Activated CD4-positive, alpha-beta T cell treated with anti-CD3 and anti-CD28 coated beads, Interleukin-2, amount 10 ng/mL, durations not matched to agents 7 days and 5 days (primary cell): ENCODE measurements around the gene KDM5A. TPM values are rescaled to one million over a fixed set of nuclear protein-coding genes. Genes with fewer than 3 reads are reported as not detected.
"Not testable (repeated sequence)": the region's sequence is repeated elsewhere in the genome, so short reads cannot be mapped to it uniquely, and the experiment has no call there.

ENCODE experiments used
- CTCF ChIA-PET: fragments of 350-600 bp; sonication (Branson Sonifier 250); formaldehyde crosslinking; loops from one replicate; lab custom pipeline; 2021; ENCODE audit warnings: antibody characterized with exemption; lab: Charles Lee
- POLR2A ChIA-PET: fragments of 350-600 bp; sonication (Branson Sonifier 250); formaldehyde crosslinking; loops from one replicate; lab custom pipeline; 2021; ENCODE audit warnings: antibody characterized with exemption; lab: Charles Lee
- DNase-seq: peaks from one replicate; pipeline ENCODE4 v3.0.0-alpha.2; 2020
- H3K27ac Mint-ChIP-seq: one replicate; pipeline ENCODE4 v1.8.0; 2021; ENCODE audit warnings: mild to moderate bottlenecking, moderate library complexity, mixed read lengths
- H3K27me3 Mint-ChIP-seq: one replicate; pipeline ENCODE4 v1.8.0; 2021; ENCODE audit warnings: mixed read lengths
- H3K36me3 Mint-ChIP-seq: one replicate; pipeline ENCODE4 v1.8.0; 2021; ENCODE audit warnings: low read depth, mixed read lengths
- H3K4me1 Mint-ChIP-seq: one replicate; pipeline ENCODE4 v1.8.0; 2021; ENCODE audit warnings: mixed read lengths
- H3K4me3 Mint-ChIP-seq: one replicate; pipeline ENCODE4 v1.8.0; 2021; ENCODE audit warnings: mild to moderate bottlenecking, moderate library complexity, mixed read lengths
- H3K9me3 Mint-ChIP-seq: one replicate; pipeline ENCODE4 v1.8.0; 2021; ENCODE audit warnings: mixed read lengths
- total RNA-seq, 2 experiments: library from RNA; stranded (reverse); gene quantifications; one replicate each; pipeline ENCODE4 v1.2.3, GENCODE V29; 2021

KDM5A gene
- total RNA-seq, 2 experiments from 2014 or later, result 73.4 to 92.2 TPM

GRCh38 chr12:241266-241665, 147.9 kb downstream of the KDM5A start:
- no peaks in the 10 kb centered on the region for H3K27me3 Mint-ChIP-seq
- POLR2A ChIA-PET, result no interaction called here

GRCh38 chr12:240566-240965, 148.6 kb downstream of the KDM5A start:
- H3K27ac Mint-ChIP-seq, result no peak overlapping the region
- no peak for DNase-seq
- H3K4me3 Mint-ChIP-seq, result no peak overlapping the region
- POLR2A ChIA-PET, result no interaction called here
- no peaks in the 10 kb centered on the region for H3K4me1 Mint-ChIP-seq
- no peaks in the 10 kb centered on the region for H3K27me3 Mint-ChIP-seq
- peaks cover 11% of the 10 kb centered on the region for H3K9me3 Mint-ChIP-seq
- peaks cover 2% of the 10 kb centered on the region for H3K36me3 Mint-ChIP-seq
- CTCF ChIA-PET, result interaction anchor here (1.4 kb wide), 1 partner anchor 18 kb away, joined by 3 read pairs; no protein-coding TSS in a partner anchor

More at GRCh38 chr12:241266-241665, 147.9 kb downstream of the KDM5A start:
- H3K4me1 Mint-ChIP-seq, result no peaks in the 10 kb centered on the region
- no peak overlapping the region for H3K27ac Mint-ChIP-seq
- DNase-seq, result no peak
- CTCF ChIA-PET, result no interaction called here
- H3K9me3 Mint-ChIP-seq, result peaks cover 5% of the 10 kb centered on the region
- H3K36me3 Mint-ChIP-seq, result no peaks in the 10 kb centered on the region
- no peak overlapping the region for H3K4me3 Mint-ChIP-seq

GRCh38 chr12:238736-239398, 150.3 kb downstream of the KDM5A start:
- no peaks in the 10 kb centered on the region for H3K27me3 Mint-ChIP-seq
- no peak for DNase-seq
- H3K4me3 Mint-ChIP-seq, result no peak overlapping the region
- POLR2A ChIA-PET, result no interaction called here
- CTCF ChIA-PET, result interaction anchor here (1.4 kb wide), 1 partner anchor 17 kb away, joined by 3 read pairs; no protein-coding TSS in a partner anchor
- no peak overlapping the region for H3K27ac Mint-ChIP-seq
- H3K9me3 Mint-ChIP-seq, result peaks cover 14% of the 10 kb centered on the region
- peaks cover 2% of the 10 kb centered on the region for H3K36me3 Mint-ChIP-seq
- no peaks in the 10 kb centered on the region for H3K4me1 Mint-ChIP-seq

GRCh38 chr12:238116-238515, 151.0 kb downstream of the KDM5A start:
- POLR2A ChIA-PET, result no interaction called here
- Mint-ChIP-seq H3K27me3 (no peaks in the 10 kb centered on the region), H3K4me1 (no peaks in the 10 kb centered on the region), H3K4me3 (no peak overlapping the region), H3K9me3 (peaks cover 14% of the 10 kb centered on the region), H3K36me3 (peaks cover 2% of the 10 kb centered on the region), H3K27ac (no peak overlapping the region)
- DNase-seq, result no peak
- CTCF ChIA-PET, result no interaction called here

GRCh38 chr12:237026-237815, 151.9 kb downstream of the KDM5A start:
- Mint-ChIP-seq H3K4me3 (no peak overlapping the region), H3K9me3 (peaks cover 14% of the 10 kb centered on the region), H3K27me3 (no peaks in the 10 kb centered on the region), H3K4me1 (no peaks in the 10 kb centered on the region), H3K27ac (no peak overlapping the region), H3K36me3 (peaks cover 2% of the 10 kb centered on the region)
- ChIA-PET POLR2A (no interaction called here), CTCF (no interaction called here)
- no peak for DNase-seq

GRCh38 chr12:236445-236844, 152.7 kb downstream of the KDM5A start:
- no peak for DNase-seq
- Mint-ChIP-seq H3K4me1 (no peaks in the 10 kb centered on the region), H3K4me3 (no peak overlapping the region), H3K27ac (no peak overlapping the region), H3K27me3 (no peaks in the 10 kb centered on the region), H3K36me3 (peaks cover 2% of the 10 kb centered on the region), H3K9me3 (peaks cover 14% of the 10 kb centered on the region)
- CTCF ChIA-PET, result no interaction called here
- POLR2A ChIA-PET, result no interaction called here

GRCh38 chr12:235967-236366, 153.2 kb downstream of the KDM5A start:
- CTCF ChIA-PET, H3K27ac Mint-ChIP-seq, POLR2A ChIA-PET, DNase-seq, H3K36me3 Mint-ChIP-seq, H3K4me3 Mint-ChIP-seq, H3K4me1 Mint-ChIP-seq, H3K27me3 Mint-ChIP-seq: not testable (repeated sequence)
- peaks cover 14% of the 10 kb centered on the region for H3K9me3 Mint-ChIP-seq

GRCh38 chr12:234891-235415, 154.2 kb downstream of the KDM5A start:
- no peak for DNase-seq
- H3K27me3 Mint-ChIP-seq, result no peaks in the 10 kb centered on the region
- H3K4me3 Mint-ChIP-seq, result no peak overlapping the region
- peaks cover 14% of the 10 kb centered on the region for H3K9me3 Mint-ChIP-seq
- H3K36me3 Mint-ChIP-seq, result peaks cover 2% of the 10 kb centered on the region
- no peaks in the 10 kb centered on the region for H3K4me1 Mint-ChIP-seq
- ChIA-PET POLR2A (no interaction called here), CTCF (no interaction called here)
- no peak overlapping the region for H3K27ac Mint-ChIP-seq

- H3K9me3 Mint-ChIP-seq, result peaks cover 14% of the 10 kb centered on the region
- CTCF ChIA-PET, result interaction anchor here (1.0 kb wide), 1 partner anchor 33 kb away, joined by 3 read pairs; no protein-coding TSS in a partner anchor
These were observed 155.1 kb downstream of the KDM5A start for GRCh38 chr12:234019-234418.

GRCh38 chr12:233615-233968, 155.5 kb downstream of the KDM5A start:
- peaks cover 2% of the 10 kb centered on the region for H3K36me3 Mint-ChIP-seq
- ChIA-PET CTCF (interaction anchor here (0.5 to 1.7 kb wide), 3 partner anchors 14 to 991 kb away, joined by 3 to 6 read pairs (median 3); no protein-coding TSS in a partner anchor), POLR2A (interaction anchor here (0.6 kb wide), 1 partner anchor 61 kb away, joined by 3 read pairs; no protein-coding TSS in a partner anchor)
- H3K4me3 Mint-ChIP-seq, result no peak overlapping the region
- no peak overlapping the region for H3K27ac Mint-ChIP-seq
- peaks cover 14% of the 10 kb centered on the region for H3K9me3 Mint-ChIP-seq
- H3K27me3 Mint-ChIP-seq, result no peaks in the 10 kb centered on the region
- no peaks in the 10 kb centered on the region for H3K4me1 Mint-ChIP-seq
- no peak for DNase-seq

More at GRCh38 chr12:234019-234418, 155.1 kb downstream of the KDM5A start:
- H3K4me3 Mint-ChIP-seq, result no peak overlapping the region
- H3K27ac Mint-ChIP-seq, result no peak overlapping the region
- no peaks in the 10 kb centered on the region for H3K4me1 Mint-ChIP-seq
- POLR2A ChIA-PET, result no interaction called here
- H3K36me3 Mint-ChIP-seq, result peaks cover 2% of the 10 kb centered on the region
- no peaks in the 10 kb centered on the region for H3K27me3 Mint-ChIP-seq
- no peak for DNase-seq

GRCh38 chr12:232731-233614, 156.1 kb downstream of the KDM5A start:
- Mint-ChIP-seq H3K9me3 (peaks cover 14% of the 10 kb centered on the region), H3K27me3 (no peaks in the 10 kb centered on the region), H3K4me1 (no peaks in the 10 kb centered on the region), H3K36me3 (peaks cover 2% of the 10 kb centered on the region), H3K27ac (no peak overlapping the region), H3K4me3 (no peak overlapping the region)
- CTCF ChIA-PET, result interaction anchor here (0.5 to 1.7 kb wide), 2 partner anchors 13 to 992 kb away, joined by 3 to 6 read pairs; no protein-coding TSS in a partner anchor
- POLR2A ChIA-PET, result interaction anchor here (0.6 kb wide), 1 partner anchor 61 kb away, joined by 3 read pairs; no protein-coding TSS in a partner anchor
- no peak for DNase-seq

GRCh38 chr12:230925-231671, 158.0 kb downstream of the KDM5A start:
- DNase-seq, result no peak
- Mint-ChIP-seq H3K27me3 (no peaks in the 10 kb centered on the region), H3K4me1 (no peaks in the 10 kb centered on the region), H3K36me3 (peaks cover 2% of the 10 kb centered on the region), H3K4me3 (no peak overlapping the region), H3K27ac (no peak overlapping the region), H3K9me3 (peaks cover 7% of the 10 kb centered on the region)
- ChIA-PET POLR2A (no interaction called here), CTCF (no interaction called here)
